ENCODE measurements around the gene PRKAG2. TPM values are rescaled to one million over a fixed set of nuclear protein-coding genes. Genes with fewer than 3 reads are reported as not detected.
"Not testable (repeated sequence)": the region's sequence is repeated elsewhere in the genome, so short reads cannot be mapped to it uniquely, and the experiment has no call there.

Gene PRKAG2
- total RNA-seq, 1 donor from 2014 or later = 55.4 TPM

DNA sequence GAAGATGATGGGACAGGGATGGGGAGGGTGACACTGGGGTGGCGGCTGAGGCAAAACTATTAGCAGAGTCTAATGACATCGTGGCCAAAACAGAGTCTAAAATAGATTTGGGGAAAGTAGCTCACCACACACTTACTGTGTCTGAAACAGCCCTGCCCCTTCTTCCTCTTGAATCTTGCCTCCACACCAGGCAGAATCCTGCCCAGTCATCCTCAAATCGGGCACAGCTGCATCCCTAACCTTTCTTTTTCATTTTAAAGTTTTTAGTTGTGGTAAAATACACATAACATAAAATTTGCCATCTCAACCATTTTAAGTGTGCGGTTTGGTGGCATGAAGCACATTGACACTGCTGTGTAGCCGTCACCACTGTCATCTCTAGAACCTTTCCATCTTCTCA lies 90.0 kb downstream of the PRKAG2 start:
- DNase-seq (ENCODE audit: low spot score) = no peak

GRCh38 chr7:151786241-151786640 lies 90.7 kb downstream of the PRKAG2 start:
- no peak for DNase-seq (ENCODE audit: low spot score)

DNA sequence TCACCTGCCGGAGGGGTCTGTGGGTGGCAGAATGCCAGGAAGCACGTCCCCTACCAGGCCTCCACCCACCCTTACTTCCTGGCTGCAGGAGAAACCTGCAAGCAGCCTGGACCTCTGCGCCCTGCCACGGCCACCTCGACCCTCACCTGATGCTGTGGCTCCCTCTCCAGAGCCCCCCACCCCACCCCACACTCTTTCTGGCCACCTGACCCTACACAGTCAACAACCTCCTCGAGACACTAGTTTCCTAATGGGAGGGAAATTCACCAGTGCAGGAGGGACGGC lies 91.3 kb downstream of the PRKAG2 start:
- DNase-seq (ENCODE audit: low spot score) = no peak

- DNase-seq (ENCODE audit: low spot score) = no peak
These were observed 91.8 kb downstream of the PRKAG2 start for GRCh38 chr7:151784853-151785680.

- DNase-seq (ENCODE audit: low spot score) = no peak
These were observed 92.8 kb downstream of the PRKAG2 start for GRCh38 chr7:151783958-151784575.

DNA sequence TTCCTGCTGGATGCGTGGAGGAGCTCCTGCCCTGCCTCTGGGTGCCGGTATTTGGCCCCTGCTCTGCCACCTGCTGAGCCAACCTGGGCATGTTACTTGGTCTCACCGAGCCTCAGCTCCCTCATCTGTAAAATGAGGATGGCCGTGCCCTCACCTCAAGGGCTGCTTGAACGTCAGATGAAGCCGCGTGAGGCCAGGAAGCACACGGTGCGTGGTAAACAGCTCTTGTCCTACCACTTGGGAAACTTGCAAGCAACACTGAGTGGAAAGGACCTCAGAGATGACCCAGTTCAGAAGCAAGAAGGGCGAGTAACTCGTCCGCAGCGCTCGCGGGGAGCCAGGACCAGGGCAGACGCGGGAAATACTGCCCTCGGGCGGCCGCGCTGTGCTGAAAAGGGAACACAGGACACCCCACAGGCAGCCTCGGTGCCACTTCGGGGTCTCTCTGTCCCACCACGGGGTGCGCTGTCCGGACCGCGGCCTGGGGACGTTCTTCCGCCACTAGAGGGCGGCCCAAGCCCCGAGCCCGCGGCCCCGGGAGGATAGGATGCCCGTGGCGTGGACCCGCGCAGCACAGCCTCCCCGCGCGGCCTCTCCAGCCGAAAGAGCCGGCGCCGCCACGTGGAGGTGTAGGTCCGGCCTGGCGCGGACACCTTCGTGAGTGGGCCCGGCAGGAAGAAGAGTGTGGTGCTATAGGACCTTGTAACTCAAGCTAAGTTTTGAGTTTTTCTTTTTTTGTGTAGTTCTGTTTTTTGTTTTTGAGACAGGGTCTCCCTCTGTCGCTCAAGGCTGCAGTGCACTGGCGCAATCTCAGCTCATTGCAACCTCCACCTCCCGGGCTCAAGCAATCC lies 94.1 kb downstream of the PRKAG2 start:
- DNase-seq (ENCODE audit: low spot score) = peak; percentile 79

- DNase-seq (ENCODE audit: low spot score) = not testable (repeated sequence)
These were observed 94.7 kb downstream of the PRKAG2 start for GRCh38 chr7:151782256-151782597.

- no peak for DNase-seq (ENCODE audit: low spot score)
These were observed 95.6 kb downstream of the PRKAG2 start for GRCh38 chr7:151781161-151781845.

- no peak for DNase-seq (ENCODE audit: low spot score)
These were observed 96.3 kb downstream of the PRKAG2 start for GRCh38 chr7:151780631-151781030.

- no peak for DNase-seq (ENCODE audit: low spot score)
These were observed 97.2 kb downstream of the PRKAG2 start for GRCh38 chr7:151779678-151780077.

- no peak for DNase-seq (ENCODE audit: low spot score)
These were observed 97.7 kb downstream of the PRKAG2 start for GRCh38 chr7:151779255-151779654.

DNA sequence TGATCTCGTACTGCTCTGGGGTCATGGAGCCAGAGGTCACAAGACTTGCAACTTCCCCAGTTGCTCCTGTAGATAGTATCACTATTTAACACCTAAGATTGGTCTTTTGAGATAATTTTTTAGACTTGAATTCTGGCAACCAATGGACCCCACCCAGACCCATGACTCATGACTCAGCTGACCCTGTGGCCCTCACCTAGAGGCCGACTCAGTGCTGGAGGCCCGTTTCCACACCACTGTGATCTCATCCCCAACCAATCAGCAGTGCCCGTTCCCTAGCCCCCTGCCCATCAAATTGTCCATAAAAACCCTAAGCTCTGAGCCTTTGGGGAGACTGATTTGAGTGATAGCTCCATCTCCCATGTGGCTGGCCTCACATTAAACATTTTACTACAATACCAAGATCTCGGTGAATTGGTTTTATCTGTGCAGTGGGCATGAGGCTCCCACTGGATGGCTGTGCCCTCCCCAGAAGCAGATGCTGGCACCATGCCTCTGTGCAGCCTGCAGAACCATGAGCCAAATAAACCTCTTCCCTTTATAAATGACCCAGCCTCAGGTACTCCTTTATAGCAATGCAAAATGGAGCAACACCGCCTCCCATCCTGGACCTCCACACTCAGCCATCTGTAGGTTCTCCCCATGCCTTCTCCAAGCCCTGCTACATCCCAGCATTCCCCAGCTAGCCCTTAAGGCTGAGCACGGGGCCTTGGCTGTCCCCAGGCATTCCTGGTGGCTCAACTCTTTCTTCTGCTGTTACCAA lies 98.8 kb downstream of the PRKAG2 start:
- DNase-seq (ENCODE audit: low spot score) = no peak

DNA sequence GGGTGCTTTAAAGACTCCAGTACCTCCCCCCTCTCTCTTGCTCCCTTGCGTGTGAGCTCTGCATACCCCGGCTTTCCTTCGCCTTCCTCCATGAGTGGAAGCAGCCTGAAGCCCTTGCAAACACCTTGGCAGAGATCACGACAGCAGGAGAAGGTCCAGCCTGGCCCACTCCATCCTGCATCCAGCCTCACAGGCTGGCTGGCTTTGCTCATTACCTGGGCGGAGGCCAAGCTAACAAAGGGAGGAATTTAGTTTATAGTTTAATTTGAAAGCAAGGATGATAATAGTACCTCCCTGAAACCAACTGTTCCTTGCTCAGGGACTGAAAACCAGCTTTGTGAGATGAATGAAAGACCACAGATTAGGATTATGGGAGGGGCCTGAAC lies 99.4 kb downstream of the PRKAG2 start:
- DNase-seq (ENCODE audit: low spot score) = no peak

DNA sequence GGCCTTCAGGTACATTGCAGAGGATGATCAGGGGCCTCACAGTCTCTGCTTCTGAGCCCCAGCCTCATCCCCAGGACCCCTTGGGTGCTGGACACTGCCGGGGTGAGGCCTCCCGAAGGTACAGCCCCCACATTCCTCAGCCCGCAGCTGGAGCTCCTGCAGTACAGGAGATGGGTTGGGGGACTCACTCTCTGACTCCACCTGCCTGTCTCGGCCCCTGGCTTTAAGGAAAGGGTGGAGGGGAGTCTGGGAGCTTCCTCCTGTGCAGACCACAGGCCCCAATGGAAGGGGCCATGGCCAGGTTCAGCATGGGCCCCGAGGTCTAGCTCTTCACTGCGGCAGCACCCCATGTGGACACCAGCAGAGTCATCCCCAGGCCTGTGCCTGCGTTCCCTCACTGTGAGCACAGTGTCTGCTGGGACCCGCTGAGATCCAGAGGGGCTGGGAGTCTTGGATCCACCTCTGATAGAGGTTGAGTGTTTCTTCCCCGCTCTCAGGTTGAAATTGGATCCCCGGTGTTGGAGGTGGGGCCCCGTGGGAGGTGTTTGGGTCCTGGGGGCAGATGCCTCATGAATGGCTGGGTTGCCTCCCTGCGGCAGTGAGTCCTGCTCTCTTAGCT lies 99.9 kb downstream of the PRKAG2 start:
- no peak for DNase-seq (ENCODE audit: low spot score)

GRCh38 chr7:151776446-151776845 lies 100.5 kb downstream of the PRKAG2 start:
- no peak for DNase-seq (ENCODE audit: low spot score)

DNA sequence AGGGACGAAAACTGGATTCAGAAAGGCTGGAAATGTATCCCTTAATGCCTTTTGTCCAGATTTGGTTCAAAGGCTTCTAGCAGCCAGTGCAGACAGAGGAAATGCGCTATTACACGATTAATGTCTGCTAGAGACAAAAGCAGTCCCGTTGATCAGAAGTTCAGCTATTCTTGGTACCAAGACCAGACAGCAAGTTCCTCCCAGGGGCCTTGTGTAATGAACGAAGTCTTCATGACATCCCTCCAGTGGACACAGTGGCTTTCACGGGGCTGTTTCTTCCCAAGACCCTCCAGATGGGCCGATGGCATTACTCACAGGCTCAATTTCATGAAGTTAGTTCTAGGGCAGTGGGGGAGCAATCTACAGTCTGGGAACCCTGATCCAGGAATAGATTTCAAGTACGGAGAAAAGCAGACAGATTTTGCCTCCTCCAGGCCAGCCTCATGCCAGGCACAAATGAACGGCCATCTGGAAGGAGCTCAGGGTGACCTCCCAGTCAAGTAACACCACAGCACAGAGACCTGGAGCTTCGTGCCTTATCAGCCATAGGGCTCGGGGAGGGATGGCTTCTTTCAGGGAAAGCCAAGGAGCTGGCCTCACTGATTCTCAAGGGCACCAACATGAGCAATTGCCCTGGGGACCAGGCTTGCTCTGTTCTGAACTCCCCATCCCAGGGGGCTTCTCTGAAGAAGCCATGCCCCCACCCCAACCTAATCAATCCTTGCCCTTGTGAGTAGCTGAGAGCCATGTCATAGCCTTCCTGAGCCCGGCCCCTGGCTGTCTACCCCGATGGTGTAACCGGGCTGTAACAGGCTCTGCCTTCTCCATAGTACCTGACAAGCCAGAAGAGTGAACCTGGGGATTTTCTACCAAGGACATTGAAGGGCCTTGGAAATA lies 101.1 kb downstream of the PRKAG2 start:
- no peak for DNase-seq (ENCODE audit: low spot score)

GRCh38 chr7:151774951-151775350 lies 102.0 kb downstream of the PRKAG2 start:
- no peak for DNase-seq (ENCODE audit: low spot score)

- no peak for DNase-seq (ENCODE audit: low spot score)
These were observed 103.1 kb downstream of the PRKAG2 start for GRCh38 chr7:151773797-151774196.

GRCh38 chr7:151770232-151770631 lies 106.7 kb downstream of the PRKAG2 start:
- DNase-seq (ENCODE audit: low spot score) = no peak

Measured in ureter (tissue), 1 donor.